Panc1 (cell line): ENCODE data around the gene CACNA1B.

Experiments used
- POLR2AphosphoS5 ChIP-seq: IDR thresholded peaks from 2 replicates; pipeline ENCODE4 v1.6.1; 2012; ENCODE audit warnings: mild to moderate bottlenecking, low read depth, low read length, moderate library complexity
- TF ChIP-seq, protein P1 (sequence below): fragments of 450-650 bp; IDR thresholded peaks from 2 replicates; pipeline ENCODE4 v1.5.1; 2017; ENCODE audit warnings: mild to moderate bottlenecking
- TF ChIP-seq, protein P2 (sequence below), 2 experiments: IDR thresholded peaks; 2 replicates each; pipeline ENCODE4 v1.6.1; 2011 to 2012; ENCODE audit warnings: low read depth in 2 of 2, control low read depth in 1 of 2, low read length in 1 of 2, mild to moderate bottlenecking in 1 of 2, moderate library complexity in 1 of 2; ENCODE audit not compliant: insufficient read depth in 1 of 2

- TF ChIP-seq, protein P1, sequence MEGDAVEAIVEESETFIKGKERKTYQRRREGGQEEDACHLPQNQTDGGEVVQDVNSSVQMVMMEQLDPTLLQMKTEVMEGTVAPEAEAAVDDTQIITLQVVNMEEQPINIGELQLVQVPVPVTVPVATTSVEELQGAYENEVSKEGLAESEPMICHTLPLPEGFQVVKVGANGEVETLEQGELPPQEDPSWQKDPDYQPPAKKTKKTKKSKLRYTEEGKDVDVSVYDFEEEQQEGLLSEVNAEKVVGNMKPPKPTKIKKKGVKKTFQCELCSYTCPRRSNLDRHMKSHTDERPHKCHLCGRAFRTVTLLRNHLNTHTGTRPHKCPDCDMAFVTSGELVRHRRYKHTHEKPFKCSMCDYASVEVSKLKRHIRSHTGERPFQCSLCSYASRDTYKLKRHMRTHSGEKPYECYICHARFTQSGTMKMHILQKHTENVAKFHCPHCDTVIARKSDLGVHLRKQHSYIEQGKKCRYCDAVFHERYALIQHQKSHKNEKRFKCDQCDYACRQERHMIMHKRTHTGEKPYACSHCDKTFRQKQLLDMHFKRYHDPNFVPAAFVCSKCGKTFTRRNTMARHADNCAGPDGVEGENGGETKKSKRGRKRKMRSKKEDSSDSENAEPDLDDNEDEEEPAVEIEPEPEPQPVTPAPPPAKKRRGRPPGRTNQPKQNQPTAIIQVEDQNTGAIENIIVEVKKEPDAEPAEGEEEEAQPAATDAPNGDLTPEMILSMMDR, result no peak
- TF ChIP-seq POLR2AphosphoS5, result no peak
- TF ChIP-seq, protein P2, sequence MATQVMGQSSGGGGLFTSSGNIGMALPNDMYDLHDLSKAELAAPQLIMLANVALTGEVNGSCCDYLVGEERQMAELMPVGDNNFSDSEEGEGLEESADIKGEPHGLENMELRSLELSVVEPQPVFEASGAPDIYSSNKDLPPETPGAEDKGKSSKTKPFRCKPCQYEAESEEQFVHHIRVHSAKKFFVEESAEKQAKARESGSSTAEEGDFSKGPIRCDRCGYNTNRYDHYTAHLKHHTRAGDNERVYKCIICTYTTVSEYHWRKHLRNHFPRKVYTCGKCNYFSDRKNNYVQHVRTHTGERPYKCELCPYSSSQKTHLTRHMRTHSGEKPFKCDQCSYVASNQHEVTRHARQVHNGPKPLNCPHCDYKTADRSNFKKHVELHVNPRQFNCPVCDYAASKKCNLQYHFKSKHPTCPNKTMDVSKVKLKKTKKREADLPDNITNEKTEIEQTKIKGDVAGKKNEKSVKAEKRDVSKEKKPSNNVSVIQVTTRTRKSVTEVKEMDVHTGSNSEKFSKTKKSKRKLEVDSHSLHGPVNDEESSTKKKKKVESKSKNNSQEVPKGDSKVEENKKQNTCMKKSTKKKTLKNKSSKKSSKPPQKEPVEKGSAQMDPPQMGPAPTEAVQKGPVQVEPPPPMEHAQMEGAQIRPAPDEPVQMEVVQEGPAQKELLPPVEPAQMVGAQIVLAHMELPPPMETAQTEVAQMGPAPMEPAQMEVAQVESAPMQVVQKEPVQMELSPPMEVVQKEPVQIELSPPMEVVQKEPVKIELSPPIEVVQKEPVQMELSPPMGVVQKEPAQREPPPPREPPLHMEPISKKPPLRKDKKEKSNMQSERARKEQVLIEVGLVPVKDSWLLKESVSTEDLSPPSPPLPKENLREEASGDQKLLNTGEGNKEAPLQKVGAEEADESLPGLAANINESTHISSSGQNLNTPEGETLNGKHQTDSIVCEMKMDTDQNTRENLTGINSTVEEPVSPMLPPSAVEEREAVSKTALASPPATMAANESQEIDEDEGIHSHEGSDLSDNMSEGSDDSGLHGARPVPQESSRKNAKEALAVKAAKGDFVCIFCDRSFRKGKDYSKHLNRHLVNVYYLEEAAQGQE (IDR thresholded peaks at IDR 0.05; ENCODE audit: insufficient read depth in 1 of 2, low read depth in 2 of 2, low read length in 1 of 2), result no peak
These were observed 78.0 kb downstream of the CACNA1B start for GRCh38 chr9:137955586-137955985.
